ELF-1 (cell line): ENCODE results near the gene PTPRD.

Experiments used
- DNase-seq: peaks from one replicate; pipeline ENCODE4 v3.0.0-alpha.2; 2016; ENCODE audit warnings: low read depth, low spot score

Gene PTPRD

DNA sequence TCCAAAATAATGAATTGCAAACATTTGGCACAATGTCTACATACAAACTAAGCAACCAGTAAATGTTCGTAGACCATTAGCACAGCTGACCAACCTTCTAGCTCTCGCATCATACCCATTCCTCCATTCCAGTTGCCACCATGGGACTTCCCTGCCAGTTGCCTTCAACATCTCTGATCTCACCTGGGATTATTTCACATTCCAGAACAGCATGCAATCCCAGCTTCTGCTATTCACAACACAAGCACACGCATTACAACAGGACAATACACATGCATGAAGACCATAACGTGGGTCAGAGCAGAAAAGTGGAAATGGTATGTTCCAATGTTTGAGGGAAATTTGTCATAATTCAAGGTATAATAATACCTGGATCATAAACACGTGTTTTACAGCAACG, 1965.0 kb downstream of the PTPRD start:
- no peak for DNase-seq

DNA sequence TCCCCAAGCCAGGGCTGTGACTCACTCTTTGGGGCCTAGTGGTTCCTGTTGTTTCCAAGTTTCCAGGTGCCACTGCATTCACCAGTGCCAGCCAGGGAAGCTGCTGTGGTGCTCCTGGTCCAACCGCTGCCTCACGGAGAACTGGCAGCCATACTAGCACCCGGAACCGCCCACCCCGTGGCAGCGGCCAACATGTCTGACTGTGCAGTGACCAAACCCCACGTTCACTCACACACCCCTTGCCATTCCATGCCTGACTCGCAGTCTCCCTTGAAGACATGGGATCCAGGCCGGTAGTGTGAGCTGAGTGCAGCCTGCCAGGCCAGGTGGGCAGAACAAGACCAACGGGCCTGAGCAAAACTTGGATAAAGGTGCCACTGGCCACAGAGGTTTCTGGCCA, 1968.2 kb downstream of the PTPRD start:
- DNase-seq = no peak

- no peak for DNase-seq
Observed at GRCh38 chr9:8643896-8644295, 1968.9 kb downstream of the PTPRD start.

GRCh38 chr9:8643464-8643863, 1969.3 kb downstream of the PTPRD start:
- DNase-seq = no peak

DNA sequence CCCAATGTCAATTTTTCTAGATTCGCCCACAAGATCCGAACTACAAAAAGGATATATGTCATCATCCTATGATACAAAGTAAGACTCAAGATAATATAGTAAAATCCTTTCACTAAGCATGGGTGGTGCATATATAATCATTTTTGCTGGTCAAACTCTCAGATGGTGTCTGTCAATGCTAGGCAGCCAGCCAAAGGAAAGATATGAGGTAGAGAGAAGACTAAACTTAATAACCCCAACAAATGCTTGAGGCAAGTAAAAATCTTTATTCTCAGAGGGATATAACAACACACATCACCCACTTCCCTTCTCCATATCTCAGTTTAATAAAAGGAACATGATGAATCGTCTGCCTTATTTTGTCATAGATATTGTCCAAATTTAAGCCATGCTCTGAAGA, 1972.0 kb downstream of the PTPRD start:
- no peak for DNase-seq

DNA sequence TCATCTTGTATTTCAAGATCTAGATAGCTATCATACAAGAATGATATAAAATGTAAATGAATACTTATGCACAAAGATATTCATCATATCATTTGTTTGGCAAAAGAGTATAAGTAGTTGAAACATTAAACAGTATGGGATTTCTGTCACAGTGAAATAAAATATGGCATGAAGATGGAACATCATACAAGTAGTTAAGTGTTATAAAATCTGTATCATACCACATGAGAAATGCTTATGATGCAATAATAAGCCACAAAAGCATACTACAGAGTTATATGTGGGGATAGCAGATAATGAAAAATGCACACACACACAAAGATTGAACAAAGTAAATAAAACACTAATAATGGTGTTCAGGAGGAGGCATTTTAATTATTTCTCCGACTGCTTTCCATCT, 1975.2 kb downstream of the PTPRD start:
- no peak for DNase-seq

DNA sequence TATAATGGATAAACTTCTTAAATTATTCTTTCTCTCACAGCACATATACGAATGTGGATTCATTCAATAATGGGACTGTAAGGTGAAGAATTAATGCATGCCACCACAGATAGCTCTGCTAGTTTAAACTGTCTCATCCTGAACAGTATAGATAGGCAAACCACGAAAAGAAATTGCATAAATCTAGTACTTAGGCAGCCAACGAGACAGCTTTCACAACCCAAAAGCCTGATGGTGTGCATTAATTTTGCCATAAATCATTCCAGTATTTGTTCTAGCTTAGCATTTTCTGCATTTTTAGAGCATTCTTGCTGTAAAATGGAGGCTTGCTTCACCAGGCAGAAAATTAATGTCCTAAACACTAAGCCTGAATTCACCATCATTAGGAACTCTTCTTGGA, 1979.0 kb downstream of the PTPRD start:
- DNase-seq = no peak

- DNase-seq = no peak
Observed at GRCh38 chr9:8632493-8632892, 1980.3 kb downstream of the PTPRD start.

GRCh38 chr9:8628791-8629190, 1984.0 kb downstream of the PTPRD start:
- DNase-seq = no peak

- DNase-seq = no peak
Observed at GRCh38 chr9:8627976-8628679, 1984.7 kb downstream of the PTPRD start.

GRCh38 chr9:8622871-8623270, 1989.9 kb downstream of the PTPRD start:
- DNase-seq = no peak

DNA sequence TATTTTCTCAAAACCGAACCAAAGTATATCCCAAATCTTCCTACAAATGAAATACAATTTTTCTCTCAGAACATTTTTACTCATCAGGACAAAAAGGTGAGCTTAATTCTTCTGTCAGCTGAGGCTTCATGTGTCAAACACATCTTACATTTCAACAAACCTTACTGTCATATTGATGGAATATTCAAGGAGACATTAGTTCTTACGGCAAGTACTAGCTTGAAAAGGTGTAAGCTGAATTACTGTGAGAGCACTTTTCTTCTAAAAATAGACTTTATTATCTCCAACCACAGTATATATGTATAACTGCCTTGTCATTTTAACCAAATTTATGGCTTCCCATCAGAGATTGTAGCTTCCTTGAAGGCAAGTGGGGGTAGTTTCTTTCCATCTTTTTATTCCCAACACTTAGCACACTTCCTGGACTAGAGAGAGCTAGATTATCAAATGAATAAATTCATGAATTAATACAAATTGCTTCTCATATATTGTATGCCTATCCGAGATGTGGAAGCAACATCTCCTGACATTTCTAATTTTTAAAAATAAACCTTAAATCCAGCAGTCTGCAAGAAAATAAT, 1990.5 kb downstream of the PTPRD start:
- DNase-seq = no peak

GRCh38 chr9:8621416-8621815, 1991.4 kb downstream of the PTPRD start:
- no peak for DNase-seq

GRCh38 chr9:8616414-8616813, 1996.4 kb downstream of the PTPRD start:
- DNase-seq = no peak

DNA sequence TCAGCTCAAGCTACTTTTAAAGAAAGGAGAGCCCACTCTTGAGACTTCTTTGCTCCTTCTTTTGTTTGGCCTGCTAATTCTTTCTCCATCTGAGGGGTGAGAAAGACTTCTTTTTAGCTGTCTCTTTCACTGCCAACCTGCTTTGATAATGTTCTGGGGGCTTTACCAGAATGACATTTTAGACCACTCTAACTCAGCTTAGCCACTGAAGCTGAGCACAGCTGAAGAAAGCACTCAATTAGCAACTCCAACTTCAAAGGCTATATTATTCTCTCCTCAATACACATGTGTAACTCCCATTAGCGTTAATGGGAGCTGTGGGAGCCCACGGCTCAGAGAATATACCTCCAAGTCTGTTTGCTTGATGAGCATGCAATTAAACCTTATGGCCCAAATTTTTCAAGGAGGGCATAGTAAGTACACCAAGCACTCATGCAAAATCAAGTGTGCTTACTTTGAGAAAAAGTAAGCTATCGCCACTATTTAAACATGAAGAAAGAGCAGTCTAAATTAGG, 1997.8 kb downstream of the PTPRD start:
- no peak for DNase-seq

GRCh38 chr9:8613346-8613825, 1999.4 kb downstream of the PTPRD start:
- no peak for DNase-seq

DNA sequence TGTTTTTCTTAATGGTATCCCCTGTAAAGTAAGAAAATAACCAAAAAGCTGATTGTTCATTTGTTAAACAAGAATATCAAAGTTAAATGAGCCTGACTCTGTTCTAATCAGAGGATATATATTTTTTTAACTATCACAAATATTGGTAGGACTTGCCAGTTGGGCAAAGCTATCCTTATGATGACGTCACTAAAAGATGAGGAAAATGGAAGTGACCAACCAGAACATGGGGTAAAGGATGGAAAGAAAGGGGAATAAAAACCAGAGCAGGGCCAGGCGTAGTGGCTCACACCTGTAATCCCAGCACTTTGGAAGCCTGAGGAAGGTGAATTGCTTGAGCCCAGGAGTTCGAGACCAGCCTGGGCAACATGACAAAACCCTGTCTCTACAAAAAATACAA, 2001.6 kb downstream of the PTPRD start:
- no peak for DNase-seq

- DNase-seq = no peak
Observed at GRCh38 chr9:8610256-8610655, 2002.5 kb downstream of the PTPRD start.

GRCh38 chr9:8605096-8605495, 2007.7 kb downstream of the PTPRD start:
- DNase-seq = no peak

DNA sequence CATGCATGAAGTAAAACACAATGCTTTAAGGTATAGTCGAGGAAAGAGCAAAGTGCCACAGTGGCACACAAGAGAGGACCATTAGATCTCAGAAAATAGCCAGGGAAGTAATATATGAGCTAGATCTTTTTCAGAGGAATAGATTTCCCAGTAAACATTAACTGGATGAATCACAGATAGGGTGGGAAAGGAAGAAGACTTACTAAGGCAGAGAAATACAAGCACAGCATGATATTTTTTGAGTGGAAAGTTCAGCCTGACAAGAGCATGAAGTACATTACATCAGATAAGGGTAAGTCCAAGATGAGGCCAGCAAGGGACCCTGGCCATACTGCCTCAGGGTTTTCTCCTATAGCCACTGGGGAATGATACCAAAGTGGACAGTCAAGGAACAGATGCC, 2008.6 kb downstream of the PTPRD start:
- no peak for DNase-seq

- peak; percentile 3 for DNase-seq
Observed at GRCh38 chr9:8600914-8601680, 2011.7 kb downstream of the PTPRD start.

DNA sequence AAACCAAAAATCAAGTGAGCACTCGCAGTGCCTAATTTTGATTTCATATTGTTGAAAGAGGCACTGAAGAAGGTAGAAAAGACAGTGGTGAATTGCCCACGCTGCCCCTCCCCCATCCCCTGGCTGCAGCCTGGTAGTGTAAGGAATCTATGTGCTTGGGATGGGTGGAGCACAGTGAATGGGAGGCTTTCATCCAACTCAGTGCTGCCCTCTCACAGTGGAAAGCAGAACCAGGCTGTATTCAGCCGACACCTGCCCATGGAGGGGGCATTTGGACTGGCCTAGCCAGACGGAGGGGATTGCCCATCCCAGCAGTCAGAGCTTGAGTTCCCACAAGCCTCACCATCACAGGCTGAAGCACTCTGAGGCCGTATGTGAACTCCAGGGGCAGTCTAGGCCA, 2012.9 kb downstream of the PTPRD start:
- DNase-seq = peak; percentile 66

DNA sequence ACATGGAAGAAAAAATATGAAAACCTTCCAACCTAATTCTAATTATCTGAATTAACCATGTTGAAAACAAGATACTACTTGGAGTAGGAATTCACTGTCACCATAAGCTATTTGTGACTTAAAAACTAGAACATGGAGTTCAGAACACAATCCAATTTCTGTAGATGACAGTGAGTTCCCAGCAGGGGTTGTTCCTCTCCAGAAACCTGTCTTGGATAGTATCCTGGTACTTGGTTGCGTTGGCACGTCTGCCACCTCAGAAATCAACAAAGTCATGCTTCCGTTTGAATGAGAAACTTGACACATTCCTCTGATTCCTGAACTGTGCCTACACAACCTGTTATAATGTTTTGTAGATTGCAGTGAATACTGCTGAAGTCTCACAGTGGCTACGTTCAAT, 2023.3 kb downstream of the PTPRD start:
- DNase-seq = no peak
